ENCODE data around the gene NSUN3. TPM values are rescaled to one million over a fixed set of nuclear protein-coding genes. Genes with fewer than 3 reads are reported as not detected.
A peak's percentile ranks its signal among the peaks of the same experiment; 100 is the strongest.
"Not testable (repeated sequence)": the region's sequence is repeated elsewhere in the genome, so short reads cannot be mapped to it uniquely, and the experiment has no call there.

NSUN3 gene
- total RNA-seq, 4 donors from 2014 or later = 6.6 to 16.0 (median 9.0) TPM

DNA sequence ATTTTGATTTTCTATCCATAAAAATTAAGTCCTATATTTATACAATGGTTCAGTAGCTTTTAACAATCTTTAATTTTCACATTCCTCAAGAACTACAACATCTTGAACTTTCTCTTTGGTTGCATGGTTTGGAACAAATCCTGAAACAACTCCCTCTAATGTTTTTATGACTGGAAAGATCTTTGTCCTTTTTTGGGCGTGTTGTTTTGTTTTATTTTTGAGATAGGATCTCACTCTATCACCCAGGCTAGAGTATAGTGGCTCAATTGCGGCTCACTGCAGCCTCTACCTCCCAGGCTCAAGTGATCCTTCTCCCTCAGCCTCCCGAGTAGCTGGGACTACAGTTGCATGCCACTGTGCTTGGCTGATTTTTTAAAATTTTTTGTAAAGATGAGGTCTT is 38.5 kb upstream of the NSUN3 start:
- peak overlapping the region in 2 of 4 donors; percentile 41 to 43 for H3K27ac ChIP-seq
- no peaks in the 10 kb centered on the region for H3K9me3 ChIP-seq
- TF ChIP-seq, protein P1, sequence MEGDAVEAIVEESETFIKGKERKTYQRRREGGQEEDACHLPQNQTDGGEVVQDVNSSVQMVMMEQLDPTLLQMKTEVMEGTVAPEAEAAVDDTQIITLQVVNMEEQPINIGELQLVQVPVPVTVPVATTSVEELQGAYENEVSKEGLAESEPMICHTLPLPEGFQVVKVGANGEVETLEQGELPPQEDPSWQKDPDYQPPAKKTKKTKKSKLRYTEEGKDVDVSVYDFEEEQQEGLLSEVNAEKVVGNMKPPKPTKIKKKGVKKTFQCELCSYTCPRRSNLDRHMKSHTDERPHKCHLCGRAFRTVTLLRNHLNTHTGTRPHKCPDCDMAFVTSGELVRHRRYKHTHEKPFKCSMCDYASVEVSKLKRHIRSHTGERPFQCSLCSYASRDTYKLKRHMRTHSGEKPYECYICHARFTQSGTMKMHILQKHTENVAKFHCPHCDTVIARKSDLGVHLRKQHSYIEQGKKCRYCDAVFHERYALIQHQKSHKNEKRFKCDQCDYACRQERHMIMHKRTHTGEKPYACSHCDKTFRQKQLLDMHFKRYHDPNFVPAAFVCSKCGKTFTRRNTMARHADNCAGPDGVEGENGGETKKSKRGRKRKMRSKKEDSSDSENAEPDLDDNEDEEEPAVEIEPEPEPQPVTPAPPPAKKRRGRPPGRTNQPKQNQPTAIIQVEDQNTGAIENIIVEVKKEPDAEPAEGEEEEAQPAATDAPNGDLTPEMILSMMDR (IDR thresholded peaks at IDR 0.05) = no peak
- TF ChIP-seq EP300 (IDR thresholded peaks at IDR 0.05) = no peak
- TF ChIP-seq POLR2A (IDR thresholded peaks at IDR 0.05) = no peak
- DNase-seq (ENCODE audit: low spot score in 2 of 2) = no peak
- H3K4me3 ChIP-seq = no peak overlapping the region
- peaks cover 0 to 9% (median 0%) of the 10 kb centered on the region in 4 donors for H3K4me1 ChIP-seq
- H3K27me3 ChIP-seq = no peaks in the 10 kb centered on the region
- peaks cover 0 to 17% (median 0%) of the 10 kb centered on the region in 3 donors for H3K36me3 ChIP-seq
- WGBS, 2 donors = 54 to 58% methylated on average over 3 of the region's 3 CpGs

DNA sequence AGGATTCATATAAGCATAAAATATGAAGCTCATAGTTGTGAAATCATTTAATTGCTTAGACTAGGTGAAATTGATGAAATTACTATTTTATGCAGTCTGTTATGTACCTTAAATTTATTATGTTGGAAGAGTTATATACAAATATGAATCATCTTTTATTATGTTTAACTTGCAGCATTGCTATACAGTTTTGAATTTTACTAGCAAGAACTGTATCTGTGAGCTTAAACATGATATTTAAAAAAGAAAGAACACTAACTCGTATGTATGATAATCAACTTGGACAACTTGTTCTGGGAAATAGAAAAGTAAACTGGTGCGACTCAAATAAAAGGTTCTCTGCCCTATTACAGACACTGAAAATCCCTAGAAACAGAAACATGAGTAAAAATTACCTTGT is 36.2 kb upstream of the NSUN3 start:
- 85 to 86% methylated on average over 2 of the region's 2 CpGs for WGBS, 2 donors
- H3K4me1 ChIP-seq = peaks cover 0 to 9% (median 0%) of the 10 kb centered on the region in 4 donors
- no peaks in the 10 kb centered on the region for H3K9me3 ChIP-seq
- no peaks in the 10 kb centered on the region for H3K27me3 ChIP-seq
- H3K36me3 ChIP-seq = peaks cover 0 to 7% (median 0%) of the 10 kb centered on the region in 3 donors
- DNase-seq (ENCODE audit: low spot score in 2 of 2) = no peak
- TF ChIP-seq, protein P1 (IDR thresholded peaks at IDR 0.05) = no peak
- TF ChIP-seq POLR2A (IDR thresholded peaks at IDR 0.05) (no peak), EP300 (IDR thresholded peaks at IDR 0.05) (no peak)
- no peak overlapping the region for H3K4me3 ChIP-seq
- peak overlapping the region in 1 of 4 donors; percentile 43 for H3K27ac ChIP-seq

DNA sequence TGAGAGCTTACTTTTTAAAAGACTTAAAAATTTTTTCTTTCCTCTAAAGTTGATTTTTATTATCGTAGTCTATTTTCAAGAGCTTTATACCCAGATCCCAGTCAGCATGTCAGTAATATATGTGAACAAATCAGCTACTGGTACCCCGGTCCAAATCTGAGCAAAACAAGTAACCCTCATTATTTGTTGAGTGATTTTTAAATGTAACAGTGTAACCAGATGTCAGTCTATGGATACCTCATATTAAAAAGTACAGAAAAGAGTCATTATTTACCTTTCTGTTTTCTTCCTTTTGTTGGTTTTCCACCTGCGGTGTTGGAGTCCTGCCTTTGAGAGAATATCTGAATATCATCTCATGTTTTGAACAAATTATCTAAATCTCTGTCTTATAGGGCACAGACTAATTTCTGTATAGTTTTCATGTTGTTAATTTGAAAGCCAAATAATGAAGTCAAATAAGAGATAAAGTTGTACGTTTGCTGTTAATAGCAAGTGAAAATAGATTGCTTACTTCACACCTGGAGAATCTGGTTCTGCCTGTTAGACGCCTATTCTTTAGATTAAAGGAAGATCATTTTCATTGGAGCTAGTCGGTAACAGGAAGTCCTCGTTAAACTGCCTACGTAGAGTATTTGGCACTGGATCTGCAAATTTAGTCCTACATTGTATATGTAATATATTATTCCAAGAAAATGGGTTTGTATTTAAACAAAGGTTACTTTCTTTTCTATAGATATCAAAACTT is 34.6 kb upstream of the NSUN3 start, which contains the start of gene STX19:
STX19 (minus strand) TSS at position 505 of the 745 bp plus-strand sequence. CDS start 13,328 bp downstream, outside the sequence.
- H3K4me3 ChIP-seq = no peak within 1 kb of the TSS
- peaks cover 0 to 9% (median 0%) of the 10 kb centered on the region in 4 donors for H3K4me1 ChIP-seq
- H3K36me3 ChIP-seq = no peaks in the 10 kb centered on the region
- TF ChIP-seq, protein P1 (IDR thresholded peaks at IDR 0.05) = no peak
- no peak for TF ChIP-seq POLR2A (IDR thresholded peaks at IDR 0.05)
- no peak for TF ChIP-seq EP300 (IDR thresholded peaks at IDR 0.05)
- H3K9me3 ChIP-seq = no peaks in the 10 kb centered on the region
- whole genome bisulfite sequencing, 2 donors = 72 to 74% methylated on average over 8 of the region's 8 CpGs
- H3K27ac ChIP-seq = no peak within 1 kb of the TSS
- DNase-seq (ENCODE audit: low spot score in 2 of 2) = no peak
- no peaks in the 10 kb centered on the region for H3K27me3 ChIP-seq

DNA sequence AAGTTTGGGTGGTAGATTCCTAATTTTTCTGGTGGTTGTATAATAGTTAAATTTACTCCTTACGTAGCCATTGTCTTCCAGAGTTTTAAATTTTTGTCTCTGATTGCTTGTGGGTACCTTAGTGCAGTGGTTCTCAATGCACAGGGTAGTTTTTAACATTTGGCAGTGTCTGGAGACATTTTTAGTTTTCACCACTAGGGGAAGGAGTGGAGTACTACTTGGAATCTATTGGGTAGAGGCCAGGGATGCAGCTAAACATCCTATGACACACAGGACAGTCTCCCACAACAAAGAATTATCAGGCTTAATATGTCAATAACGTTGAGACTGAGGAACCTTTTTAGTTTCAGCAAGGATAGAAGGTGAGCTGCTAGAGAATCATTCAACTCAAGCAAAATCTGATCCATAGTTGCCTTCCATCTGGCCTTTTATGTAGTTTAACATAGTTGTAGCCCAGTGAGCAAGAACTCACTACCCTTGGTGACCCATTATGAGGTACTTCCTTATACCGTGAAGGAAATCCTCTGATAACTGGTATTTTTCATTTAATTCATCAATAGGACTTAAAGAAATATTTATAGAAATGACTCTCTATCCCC is 25.9 kb upstream of the NSUN3 start:
- H3K4me1 ChIP-seq = no peaks in the 10 kb centered on the region
- H3K27me3 ChIP-seq = no peaks in the 10 kb centered on the region
- H3K36me3 ChIP-seq = peaks cover 0 to 10% (median 0%) of the 10 kb centered on the region in 3 donors
- no peak overlapping the region for H3K4me3 ChIP-seq
- no peak for DNase-seq (ENCODE audit: low spot score in 2 of 2)
- no peaks in the 10 kb centered on the region for H3K9me3 ChIP-seq
- 79 to 84% methylated on average over 3 of the region's 3 CpGs for WGBS, 2 donors
- TF ChIP-seq POLR2A (IDR thresholded peaks at IDR 0.05) = no peak
- no peak for TF ChIP-seq EP300 (IDR thresholded peaks at IDR 0.05)
- TF ChIP-seq, protein P1 (IDR thresholded peaks at IDR 0.05) = peak; percentile 10 to 39 (median 17)
- H3K27ac ChIP-seq = no peak overlapping the region

DNA sequence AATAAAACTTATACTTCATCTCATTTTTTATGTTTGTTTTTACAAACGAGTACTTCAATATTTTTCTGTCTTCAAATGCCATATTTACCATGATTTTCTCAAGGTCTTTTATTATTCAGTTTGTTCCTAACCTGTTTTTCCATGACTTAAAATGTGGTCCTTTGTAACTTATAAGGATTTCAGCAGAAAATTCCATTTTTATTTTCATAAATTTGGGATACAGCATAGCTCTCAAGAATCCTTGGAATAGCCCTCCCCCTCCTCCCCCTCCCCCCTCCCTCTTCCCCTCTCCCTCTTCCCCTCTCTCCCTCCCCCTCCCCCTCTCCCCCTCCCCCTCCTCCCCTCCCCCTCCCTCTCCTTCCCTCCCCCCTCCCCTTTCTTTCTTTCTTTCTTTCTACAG is 19.6 kb upstream of the NSUN3 start:
- DNase-seq (ENCODE audit: low spot score in 2 of 2) = no peak
- Histone ChIP-seq H3K27me3 (no peaks in the 10 kb centered on the region), H3K4me3 (no peak overlapping the region), H3K4me1 (no peaks in the 10 kb centered on the region), H3K9me3 (peaks cover 0 to 7% (median 0%) of the 10 kb centered on the region in 4 donors), H3K27ac (no peak overlapping the region), H3K36me3 (peaks cover 0 to 34% (median 9%) of the 10 kb centered on the region in 3 donors)
- WGBS, 2 donors = 81 to 84% methylated on average over 1 of the region's 1 CpG
- TF ChIP-seq EP300 (IDR thresholded peaks at IDR 0.05) (no peak), POLR2A (IDR thresholded peaks at IDR 0.05) (no peak)
- TF ChIP-seq, protein P1 (IDR thresholded peaks at IDR 0.05) = no peak

DNA sequence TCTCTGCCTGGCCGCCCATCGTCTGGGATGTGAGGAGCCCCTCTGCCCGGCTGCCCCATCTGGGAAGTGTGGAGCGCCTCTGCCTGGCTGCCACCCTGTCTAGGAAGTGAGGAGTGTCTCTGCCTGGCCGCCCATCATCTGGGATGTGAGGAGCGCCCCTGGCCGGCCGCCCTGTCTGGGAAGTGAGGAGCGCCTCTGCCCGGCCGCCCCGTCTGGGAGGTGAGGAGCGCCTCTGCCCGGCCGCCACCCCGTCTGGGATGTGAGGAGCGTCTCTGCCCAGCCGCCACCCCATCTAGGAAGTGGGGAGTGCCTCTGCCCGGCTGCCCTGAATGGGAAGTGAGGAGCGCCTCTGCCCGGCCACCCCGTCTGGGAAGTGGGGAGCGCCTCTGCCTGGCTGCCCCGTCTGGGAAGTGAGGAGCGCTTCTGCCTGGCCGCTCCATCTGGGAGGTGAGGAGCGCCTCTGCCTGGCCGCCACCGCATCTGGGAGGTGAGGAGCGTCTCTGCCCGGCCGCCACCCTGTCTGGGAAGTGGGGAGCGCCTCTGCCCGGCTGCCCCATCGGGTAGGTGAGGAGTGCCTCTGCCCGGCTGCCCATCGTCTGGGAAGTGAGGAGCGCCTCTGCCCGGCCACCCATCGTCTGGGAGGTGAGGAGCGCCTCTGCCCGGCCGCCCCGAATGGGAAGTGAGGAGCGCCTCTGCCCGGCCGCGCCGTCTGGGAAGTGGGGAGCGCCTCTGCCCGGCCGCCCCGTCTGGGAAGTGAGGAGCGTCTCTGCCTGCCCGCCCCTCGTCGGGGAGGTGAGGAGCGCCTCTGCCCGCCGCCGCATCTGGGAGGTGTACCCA is 18.5 kb upstream of the NSUN3 start:
- H3K9me3 ChIP-seq; H3K27me3 ChIP-seq; DNase-seq (ENCODE audit: low spot score in 2 of 2); H3K27ac ChIP-seq; H3K4me1 ChIP-seq; H3K4me3 ChIP-seq: not testable (repeated sequence)
- WGBS, 2 donors = 94 to 99% methylated on average over 35 to 47 of the region's 61 CpGs
- H3K36me3 ChIP-seq = peaks cover 0 to 29% (median 9%) of the 10 kb centered on the region in 3 donors
